Skeletal muscle satellite cell (primary cell): ENCODE measurements around the gene BCL11B.

Source experiments
- H3K27me3 ChIP-seq: 2 replicates; pipeline ENCODE4 v1.7.0; 2013; ENCODE audit warnings: low read length; ENCODE audit not compliant: control insufficient read depth, insufficient read depth
- H3K36me3 ChIP-seq: 2 replicates; pipeline ENCODE4 v1.7.0; 2013; ENCODE audit warnings: mild to moderate bottlenecking, control low read depth, low read length; ENCODE audit not compliant: insufficient read depth
- H3K4me1 ChIP-seq: 2 replicates; pipeline ENCODE4 v1.7.0; 2013; ENCODE audit warnings: low read length; ENCODE audit not compliant: control insufficient read depth, insufficient read depth
- H3K4me2 ChIP-seq: 2 replicates; pipeline ENCODE4 v1.7.0; 2013; ENCODE audit warnings: mild to moderate bottlenecking, low read length
- H3K4me3 ChIP-seq: 2 replicates; pipeline ENCODE4 v1.7.0; 2013; ENCODE audit warnings: low read length
- H3K9ac ChIP-seq: 2 replicates; pipeline ENCODE4 v1.7.0; 2013; ENCODE audit warnings: mild to moderate bottlenecking, low read depth, low read length, moderate library complexity
- H3K9me3 ChIP-seq: replicated peaks from 2 replicates; pipeline ENCODE4 v1.7.0; 2013; ENCODE audit warnings: mild to moderate bottlenecking, control low read depth, low read length

Gene BCL11B

DNA sequence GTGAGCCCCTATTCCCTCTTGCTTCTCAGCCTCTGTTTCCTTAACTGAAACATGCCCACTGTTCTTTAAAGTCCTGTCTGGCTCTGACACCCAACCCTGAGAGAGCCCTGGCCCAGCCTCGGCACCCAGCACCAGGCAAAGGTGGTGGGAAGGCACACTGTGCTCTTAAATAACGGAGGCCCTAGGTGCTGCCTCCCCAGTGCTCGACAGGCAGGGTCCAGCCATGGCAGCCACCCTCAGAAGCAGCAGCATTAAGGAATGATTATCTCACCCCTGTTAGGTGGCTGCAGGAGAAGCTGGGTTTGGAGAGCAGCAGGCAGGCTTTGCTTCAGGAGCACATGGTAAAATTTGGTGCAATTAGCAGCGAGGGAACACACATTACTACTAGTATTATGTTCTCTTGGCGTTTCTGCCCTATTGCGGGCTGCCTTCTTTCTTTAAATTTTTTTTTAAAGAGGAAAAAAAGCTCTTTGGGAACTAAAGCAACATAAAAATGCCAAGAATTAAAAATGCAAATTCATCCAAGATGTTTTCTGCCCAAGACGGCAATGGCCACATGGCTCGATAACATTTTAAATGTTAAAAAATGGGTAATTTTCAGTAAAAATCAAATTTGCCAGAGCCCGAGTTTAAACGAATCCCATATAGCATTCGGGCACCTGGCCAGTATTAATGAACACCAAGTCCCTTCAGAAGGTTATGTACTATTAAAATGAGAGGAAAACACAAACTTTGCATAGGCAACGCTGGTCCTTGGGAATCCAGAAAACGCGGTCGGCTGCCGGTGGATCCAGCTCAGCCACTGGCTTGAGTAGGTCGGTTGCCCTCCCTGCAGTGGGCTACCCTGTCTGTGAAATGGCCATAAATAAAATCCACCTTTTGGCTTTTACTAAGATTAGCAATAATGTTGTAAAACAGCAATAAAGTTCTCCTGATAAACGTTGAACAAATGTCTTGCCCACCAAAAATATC is 152.2 kb downstream of the BCL11B start:
- Histone ChIP-seq H3K36me3 (no peaks in the 10 kb centered on the region), H3K4me1 (no peaks in the 10 kb centered on the region), H3K9ac (no peak overlapping the region), H3K4me2 (no peak overlapping the region), H3K27me3 (no peaks in the 10 kb centered on the region), H3K4me3 (no peak overlapping the region), H3K9me3 (no peaks in the 10 kb centered on the region)
